Measurements from ENCODE around the gene UBTF.

Gene UBTF

GRCh38 chr17:44193326-44194084 lies 26.0 kb downstream of the UBTF start:
- TF ChIP-seq CTCF (conservative IDR thresholded peaks at IDR 0.05; ENCODE audit: low read depth), result no peak
- peak overlapping the region; percentile 85 for H3K27ac ChIP-seq
- POLR2A ChIA-PET (ENCODE audit: low non-redundant PET), result interaction anchor here (0.5 kb wide), 1 partner anchor 25 kb away, joined by 3 read pairs; no protein-coding TSS in a partner anchor
- CTCF ChIA-PET, result interaction anchor here (0.8 kb wide), 1 partner anchor 138 kb away, joined by 3 read pairs; no protein-coding TSS in a partner anchor
- DNase-seq (ENCODE audit: low spot score), result no peak

- ChIA-PET CTCF (no interaction called here), POLR2A (ENCODE audit: low non-redundant PET) (interaction anchor here (0.5 kb wide), 1 partner anchor 25 kb away, joined by 3 read pairs; no protein-coding TSS in a partner anchor)
- no peak for TF ChIP-seq CTCF (conservative IDR thresholded peaks at IDR 0.05; ENCODE audit: low read depth)
- H3K27ac ChIP-seq, result peak overlapping the region; percentile 85
- DNase-seq (ENCODE audit: low spot score), result no peak
These were observed 26.7 kb downstream of the UBTF start for GRCh38 chr17:44192750-44193149.

- ChIA-PET CTCF (no interaction called here), POLR2A (ENCODE audit: low non-redundant PET) (interaction anchor here (0.8 kb wide), 1 partner anchor 26 kb away, joined by 3 read pairs; no protein-coding TSS in a partner anchor)
- no peak for DNase-seq (ENCODE audit: low spot score)
- peak overlapping the region; percentile 85 for H3K27ac ChIP-seq
- TF ChIP-seq CTCF (conservative IDR thresholded peaks at IDR 0.05; ENCODE audit: low read depth), result no peak
These were observed 27.5 kb downstream of the UBTF start for GRCh38 chr17:44191941-44192496.

GRCh38 chr17:44191369-44191768 lies 28.1 kb downstream of the UBTF start:
- CTCF ChIA-PET, result no interaction called here
- POLR2A ChIA-PET (ENCODE audit: low non-redundant PET), result interaction anchor here (0.8 kb wide), 1 partner anchor 27 kb away, joined by 3 read pairs; no protein-coding TSS in a partner anchor
- no peak for TF ChIP-seq CTCF (conservative IDR thresholded peaks at IDR 0.05; ENCODE audit: low read depth)
- no peak for DNase-seq (ENCODE audit: low spot score)
- peak overlapping the region; percentile 85 for H3K27ac ChIP-seq

- no peak for DNase-seq (ENCODE audit: low spot score)
- ChIA-PET CTCF (no interaction called here), POLR2A (ENCODE audit: low non-redundant PET) (no interaction called here)
- peak overlapping the region; percentile 85 for H3K27ac ChIP-seq
- no peak for TF ChIP-seq CTCF (conservative IDR thresholded peaks at IDR 0.05; ENCODE audit: low read depth)
These were observed 29.0 kb downstream of the UBTF start for GRCh38 chr17:44190481-44190880.

GRCh38 chr17:44188576-44189403 lies 30.7 kb downstream of the UBTF start:
- CTCF ChIA-PET, result interaction anchor here (0.6 to 0.9 kb wide), 3 partner anchors 16 to 142 kb away, joined by 3 to 5 read pairs (median 5); no protein-coding TSS in a partner anchor
- no peak for DNase-seq (ENCODE audit: low spot score)
- H3K27ac ChIP-seq, result peak overlapping the region; percentile 85
- TF ChIP-seq CTCF (conservative IDR thresholded peaks at IDR 0.05; ENCODE audit: low read depth), result no peak
- POLR2A ChIA-PET (ENCODE audit: low non-redundant PET), result interaction anchor here (0.6 kb wide), 1 partner anchor 827 kb away, joined by 3 read pairs; no protein-coding TSS in a partner anchor

All from RWPE1 (cell line).